Thyroid gland (tissue), 4 donors: Measurements from ENCODE around the gene RAPGEF6. TPM values are rescaled to one million over a fixed set of nuclear protein-coding genes. Genes with fewer than 3 reads are reported as not detected.

Source experiments
- DNase-seq, 2 donors: peaks; one replicate each; pipeline ENCODE4 v3.0.0-alpha.2; 2019
- H3K27ac ChIP-seq, 3 donors: fragments of 200-600 bp; sonication (generic); 1 replicate in 2 of 3; 2 replicates in 1 of 3; pipeline ENCODE4 v1.5.1; 2016 to 2019; ENCODE audit warnings: mild to moderate bottlenecking in 1 of 3, moderate library complexity in 1 of 3
- H3K27me3 ChIP-seq: fragments of 200-600 bp; sonication (generic); one replicate; pipeline ENCODE4 v1.5.1; 2019
- H3K36me3 ChIP-seq, 2 donors: fragments of 200-600 bp; sonication (generic); one replicate each; pipeline ENCODE4 v1.5.1; 2016 to 2019
- H3K4me1 ChIP-seq, 2 donors: fragments of 200-600 bp; sonication (generic); one replicate each; pipeline ENCODE4 v1.5.1; 2017 to 2019
- H3K4me3 ChIP-seq, 3 donors: fragments of 200-600 bp; sonication (generic); replicated peaks in 1 of 3; 1 replicate in 2 of 3; 2 replicates in 1 of 3; pipeline ENCODE4 v1.5.1; 2016; ENCODE audit warnings: mild to moderate bottlenecking in 1 of 3
- H3K9me3 ChIP-seq: fragments of 200-600 bp; sonication (generic); one replicate; pipeline ENCODE4 v1.5.1; 2017
- POLR2A ChIP-seq, 2 donors: fragments of 450-650 bp; IDR thresholded peaks; one replicate each; pipeline ENCODE4 v1.6.1; 2017; ENCODE audit warnings: antibody characterized with exemption in 2 of 2, mild to moderate bottlenecking in 2 of 2, moderate library complexity in 1 of 2
- WGBS, 2 donors: methylation state at CpG; one replicate each; pipeline ENCODE4 v1.1.5; 2017; 5-methylcytosine and 5-hydroxymethylcytosine counted together
- intact Hi-C: fragments of 100-400 bp; cut with DNase I; formaldehyde crosslinking; loops from one replicate; pipeline ENCODE4 v1.15.1; 2023
- total RNA-seq, 4 donors: library from RNA; depleted of rRNA; stranded (reverse); fragments of >200 nt; gene quantifications; one replicate each; pipeline ENCODE4 v1.2.3, GENCODE V29; 2016
- TF ChIP-seq, protein P1 (sequence below), 6 experiments: fragments of 200-600 bp in 3 of 6; fragments of 450-650 bp in 3 of 6; sonication (generic) in 3 of 6; IDR thresholded peaks; one replicate each; pipeline ENCODE4 v1.5.1; 2016 to 2019; ENCODE audit warnings: antibody characterized with exemption in 6 of 6, mild to moderate bottlenecking in 2 of 6, inconsistent platforms in 1 of 6, moderate library complexity in 1 of 6

The RAPGEF6 gene
- total RNA-seq, 4 donors from 2014 or later, result 20.2 to 36.4 (median 25.2) TPM

DNA sequence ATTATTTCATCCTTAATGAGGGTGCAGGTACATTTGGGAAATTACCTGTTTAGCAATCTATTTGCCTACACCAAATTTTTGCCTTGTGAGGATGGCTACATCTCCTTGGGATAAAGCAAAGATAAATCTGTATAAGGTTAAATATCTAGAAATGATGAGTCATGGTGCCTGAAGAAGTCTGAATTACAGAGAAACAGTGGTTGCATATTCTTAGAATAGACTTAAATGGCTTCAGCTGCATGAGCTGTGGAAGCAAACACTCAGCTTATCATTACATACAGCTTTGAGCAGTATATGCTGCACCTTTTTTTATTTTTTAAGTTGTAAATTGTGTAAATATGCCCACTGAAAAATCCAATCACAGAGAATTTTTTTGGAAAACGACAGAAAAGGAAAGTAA is 153.5 kb downstream of the RAPGEF6 start:
- no peaks in the 10 kb centered on the region for H3K27me3 ChIP-seq
- H3K27ac ChIP-seq, result no peak overlapping the region
- no peak overlapping the region for H3K4me3 ChIP-seq
- TF ChIP-seq, protein P1, sequence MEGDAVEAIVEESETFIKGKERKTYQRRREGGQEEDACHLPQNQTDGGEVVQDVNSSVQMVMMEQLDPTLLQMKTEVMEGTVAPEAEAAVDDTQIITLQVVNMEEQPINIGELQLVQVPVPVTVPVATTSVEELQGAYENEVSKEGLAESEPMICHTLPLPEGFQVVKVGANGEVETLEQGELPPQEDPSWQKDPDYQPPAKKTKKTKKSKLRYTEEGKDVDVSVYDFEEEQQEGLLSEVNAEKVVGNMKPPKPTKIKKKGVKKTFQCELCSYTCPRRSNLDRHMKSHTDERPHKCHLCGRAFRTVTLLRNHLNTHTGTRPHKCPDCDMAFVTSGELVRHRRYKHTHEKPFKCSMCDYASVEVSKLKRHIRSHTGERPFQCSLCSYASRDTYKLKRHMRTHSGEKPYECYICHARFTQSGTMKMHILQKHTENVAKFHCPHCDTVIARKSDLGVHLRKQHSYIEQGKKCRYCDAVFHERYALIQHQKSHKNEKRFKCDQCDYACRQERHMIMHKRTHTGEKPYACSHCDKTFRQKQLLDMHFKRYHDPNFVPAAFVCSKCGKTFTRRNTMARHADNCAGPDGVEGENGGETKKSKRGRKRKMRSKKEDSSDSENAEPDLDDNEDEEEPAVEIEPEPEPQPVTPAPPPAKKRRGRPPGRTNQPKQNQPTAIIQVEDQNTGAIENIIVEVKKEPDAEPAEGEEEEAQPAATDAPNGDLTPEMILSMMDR (IDR thresholded peaks at IDR 0.05), result no peak
- TF ChIP-seq POLR2A (IDR thresholded peaks at IDR 0.05), result no peak
- WGBS, 2 donors, result 91 to 92% methylated on average over 1 of the region's 1 CpG
- intact Hi-C loops, result no loop called here
- H3K9me3 ChIP-seq, result no peaks in the 10 kb centered on the region
- no peak for DNase-seq
- no peaks in the 10 kb centered on the region for H3K4me1 ChIP-seq
- no peaks in the 10 kb centered on the region for H3K36me3 ChIP-seq

DNA sequence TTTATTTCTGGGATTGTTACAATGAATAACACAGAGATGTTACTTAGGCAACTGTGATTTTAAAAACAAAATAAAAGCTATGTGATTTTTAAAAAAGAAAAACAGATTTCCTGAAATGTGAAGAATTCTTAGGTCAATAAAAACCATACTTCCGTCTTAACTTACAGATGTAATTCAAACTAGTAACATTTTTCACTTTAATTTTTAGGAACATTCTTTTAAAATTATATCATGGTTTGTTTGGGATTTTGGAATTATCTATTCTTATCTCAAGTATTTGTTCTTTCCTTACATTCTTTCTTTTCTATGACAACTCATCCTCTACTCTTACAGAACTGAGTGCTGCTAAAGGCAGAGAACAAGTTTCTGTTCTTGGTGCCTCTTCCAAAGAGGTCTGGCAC is 159.5 kb downstream of the RAPGEF6 start:
- no peak for TF ChIP-seq POLR2A (IDR thresholded peaks at IDR 0.05)
- TF ChIP-seq, protein P1 (IDR thresholded peaks at IDR 0.05), result no peak
- DNase-seq, result no peak
- Histone ChIP-seq H3K27ac (no peak overlapping the region), H3K4me3 (no peak overlapping the region), H3K27me3 (no peaks in the 10 kb centered on the region), H3K4me1 (no peaks in the 10 kb centered on the region), H3K36me3 (no peaks in the 10 kb centered on the region), H3K9me3 (no peaks in the 10 kb centered on the region)
- WGBS, 2 donors, result 68 to 69% methylated on average over 1 of the region's 1 CpG
- intact Hi-C loops, result no loop called here

DNA sequence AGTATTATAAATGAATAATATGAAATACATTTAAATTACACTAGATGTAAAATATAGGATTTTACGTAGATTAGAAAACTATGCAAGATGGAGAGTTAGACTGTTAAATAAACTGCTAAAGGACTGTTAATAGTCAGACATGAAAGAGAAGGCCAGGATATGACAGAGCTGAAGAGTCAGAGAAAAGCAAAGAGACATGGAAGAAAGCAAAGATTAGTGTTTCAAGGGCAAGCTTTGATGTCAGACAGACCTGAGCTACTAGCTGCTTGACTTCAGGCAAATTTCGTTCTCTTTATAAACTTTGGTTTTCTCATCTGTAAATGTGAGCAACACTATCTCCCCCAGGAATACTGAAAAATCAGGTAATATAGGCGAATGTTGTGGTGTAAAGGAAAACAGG is 161.3 kb downstream of the RAPGEF6 start:
- Histone ChIP-seq H3K27me3 (no peaks in the 10 kb centered on the region), H3K36me3 (no peaks in the 10 kb centered on the region), H3K4me3 (no peak overlapping the region), H3K27ac (no peak overlapping the region), H3K4me1 (no peaks in the 10 kb centered on the region), H3K9me3 (no peaks in the 10 kb centered on the region)
- no peak for TF ChIP-seq POLR2A (IDR thresholded peaks at IDR 0.05)
- TF ChIP-seq, protein P1 (IDR thresholded peaks at IDR 0.05), result no peak
- no peak for DNase-seq
- intact Hi-C loops, result no loop called here
- WGBS, 2 donors, result 97 to 98% methylated on average over 3 of the region's 3 CpGs

DNA sequence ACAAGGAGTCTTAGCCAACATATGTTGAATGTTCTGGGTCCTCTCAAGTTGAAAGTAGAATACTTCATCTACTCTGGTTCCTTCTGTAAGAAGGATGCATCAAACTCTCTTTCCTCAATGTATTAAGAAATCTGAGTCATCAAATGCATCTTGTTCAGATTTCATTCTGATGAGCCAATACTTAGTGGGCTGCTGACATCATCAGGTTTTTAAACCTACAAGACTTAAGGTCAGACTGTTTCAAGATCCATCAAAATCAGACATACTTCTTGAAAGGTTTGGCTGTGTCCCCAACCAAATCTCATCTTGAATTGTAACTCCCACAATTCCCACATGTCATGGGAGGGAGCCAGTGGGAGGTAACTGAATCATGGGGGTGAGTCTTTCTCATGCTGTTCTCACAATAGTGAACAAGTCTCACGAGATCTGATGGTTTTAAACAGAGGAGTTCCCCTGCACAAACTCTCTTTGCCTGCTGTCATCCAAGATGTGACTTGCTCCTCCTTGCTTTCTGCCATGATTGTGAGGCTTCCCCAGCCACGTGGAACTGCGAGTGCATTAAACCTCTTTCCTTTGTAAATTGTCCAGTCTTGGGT is 168.8 kb downstream of the RAPGEF6 start:
- intact Hi-C loops, result no loop called here
- DNase-seq, result no peak
- Histone ChIP-seq H3K4me3 (no peak overlapping the region), H3K27me3 (no peaks in the 10 kb centered on the region), H3K27ac (no peak overlapping the region), H3K9me3 (no peaks in the 10 kb centered on the region), H3K36me3 (no peaks in the 10 kb centered on the region), H3K4me1 (no peaks in the 10 kb centered on the region)
- WGBS, 2 donors, result 90 to 93% methylated on average over 3 of the region's 3 CpGs
- no peak for TF ChIP-seq POLR2A (IDR thresholded peaks at IDR 0.05)
- TF ChIP-seq, protein P1 (IDR thresholded peaks at IDR 0.05), result no peak

DNA sequence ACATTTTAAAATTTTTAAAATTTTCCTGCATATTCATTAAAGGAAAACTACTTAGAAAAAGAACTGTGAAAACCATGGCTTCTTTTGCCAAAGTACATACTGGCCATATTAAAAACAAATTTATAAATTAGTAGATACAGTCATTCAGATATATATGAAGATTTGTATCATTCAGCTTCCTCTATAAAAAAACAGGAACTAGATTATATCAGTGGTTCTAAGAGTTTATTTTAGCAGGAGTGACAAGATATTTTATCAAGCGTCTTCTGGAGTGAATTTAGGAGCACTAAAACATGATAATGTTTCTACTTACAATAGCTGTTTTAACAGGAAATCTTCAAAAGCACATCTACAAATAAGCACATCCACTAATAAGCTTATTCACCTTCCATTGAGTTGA is 171.4 kb downstream of the RAPGEF6 start:
- no peaks in the 10 kb centered on the region for H3K9me3 ChIP-seq
- WGBS, 2 donors, result 87 to 90% methylated on average over 1 of the region's 1 CpG
- no peaks in the 10 kb centered on the region for H3K27me3 ChIP-seq
- TF ChIP-seq, protein P1 (IDR thresholded peaks at IDR 0.05), result no peak
- no peak for TF ChIP-seq POLR2A (IDR thresholded peaks at IDR 0.05)
- intact Hi-C loops, result no loop called here
- no peaks in the 10 kb centered on the region for H3K36me3 ChIP-seq
- no peak overlapping the region for H3K27ac ChIP-seq
- no peaks in the 10 kb centered on the region for H3K4me1 ChIP-seq
- H3K4me3 ChIP-seq, result no peak overlapping the region
- no peak for DNase-seq
